GM12878 (cell line): Measurements from ENCODE around the gene SMC1B.

Source experiments
- BCL11A ChIP-seq: IDR thresholded peaks from 2 replicates; pipeline ENCODE4 v1.6.1; 2011; ENCODE audit warnings: low read depth, low read length
- CEBPB ChIP-seq, 2 experiments: fragments of 150-350 bp in 1 of 2; IDR thresholded peaks; 2 replicates each; pipeline ENCODE4 v1.6.1; 2012 to 2014; ENCODE audit warnings: low read depth in 2 of 2, low read length in 2 of 2, borderline replicate concordance in 1 of 2, inconsistent platforms in 1 of 2
- POLR2A ChIP-seq: IDR thresholded peaks from 2 replicates; pipeline ENCODE4 v1.6.1; 2011; ENCODE audit warnings: low read depth, mild to moderate bottlenecking, low read length
- RFX5 ChIP-seq: IDR thresholded peaks from 2 replicates; pipeline ENCODE4 v1.6.1; 2011; ENCODE audit warnings: low read depth, low read length, improper control_type of control experiment
- SRF ChIP-seq, 2 experiments: IDR thresholded peaks; 2 replicates each; pipeline ENCODE4 v1.6.1; 2011; ENCODE audit warnings: low read depth in 2 of 2, low read length in 2 of 2, mild to moderate bottlenecking in 1 of 2, moderate library complexity in 1 of 2

- no peak for TF ChIP-seq POLR2A
- TF ChIP-seq CEBPB (IDR thresholded peaks at IDR 0.05; ENCODE audit: borderline replicate concordance in 1 of 2, low read depth in 2 of 2, low read length in 2 of 2) = no peak
- TF ChIP-seq RFX5 = no peak
- no peak for TF ChIP-seq SRF (IDR thresholded peaks at IDR 0.05; ENCODE audit: low read depth in 2 of 2, low read length in 2 of 2)
- no peak for TF ChIP-seq BCL11A
Measured at GRCh38 chr22:45451972-45452371, 38.6 kb upstream of the SMC1B start.
